Sigmoid colon (tissue), 4 donors: ENCODE data around the gene COL5A1.

Source experiments
- CTCF ChIP-seq, 4 experiments: fragments of 450-650 bp in 3 of 4; fragments of 200-600 bp in 1 of 4; IDR thresholded peaks; one replicate each; pipeline ENCODE4 v1.5.1; 2016 to 2019; ENCODE audit warnings: antibody characterized with exemption in 4 of 4, mild to moderate bottlenecking in 3 of 4, moderate library complexity in 2 of 4
- EP300 ChIP-seq, 4 donors: sonication (generic); formaldehyde crosslinking; IDR thresholded peaks; one replicate each; pipeline ENCODE4 v1.6.1; 2017; ENCODE audit warnings: antibody characterized with exemption in 4 of 4
- POLR2AphosphoS5 ChIP-seq, 4 donors: sonication (generic); formaldehyde crosslinking; IDR thresholded peaks; one replicate each; pipeline ENCODE4 v1.6.1; 2017; ENCODE audit warnings: antibody characterized with exemption in 4 of 4

DNA sequence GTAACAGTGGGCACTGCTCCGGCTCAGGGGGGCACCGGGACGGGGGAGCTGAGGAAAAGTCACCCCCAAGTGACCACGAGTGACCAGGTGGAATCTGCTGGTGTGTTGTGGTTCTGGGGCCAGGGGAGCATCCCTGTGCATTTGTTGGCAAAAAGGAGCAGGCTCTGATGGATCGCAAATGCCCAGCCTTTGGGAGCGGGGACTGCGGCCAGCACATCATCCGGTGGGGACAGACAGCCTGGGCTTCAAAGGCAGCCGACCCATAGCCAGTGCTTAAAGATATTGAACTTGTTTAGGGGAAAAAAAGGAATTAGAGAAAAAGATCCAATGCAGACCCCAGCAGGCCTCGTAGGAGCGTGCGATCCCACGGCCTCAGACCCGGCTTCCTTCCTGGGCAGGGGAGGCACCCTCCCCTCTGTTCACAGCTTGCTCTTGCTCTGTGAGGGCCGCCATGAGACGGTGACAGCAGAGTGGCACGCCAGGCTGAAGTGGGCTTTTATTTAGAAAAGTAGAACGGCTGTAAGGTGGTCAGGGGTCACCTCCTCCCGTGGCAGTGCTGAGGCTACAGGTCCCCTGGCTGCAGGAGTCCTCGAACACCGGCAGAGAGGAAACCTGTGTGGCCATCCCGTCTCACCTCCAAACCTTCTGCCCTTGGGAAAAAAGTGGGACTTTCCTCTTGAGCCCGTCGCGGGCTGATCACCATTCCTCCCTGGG is 41.2 kb downstream of the COL5A1 start:
- TF ChIP-seq CTCF (IDR thresholded peaks at IDR 0.05) (no peak), EP300 (IDR thresholded peaks at IDR 0.05) (no peak), POLR2AphosphoS5 (IDR thresholded peaks at IDR 0.05) (no peak)
